HepG2 (cell line): ENCODE measurements around the gene WDR83. TPM values are rescaled to one million over a fixed set of nuclear protein-coding genes. Genes with fewer than 3 reads are reported as not detected.

Source experiments
- ATAC-seq: fragments of 200-7000 bp; cut with Tn5 transposase; 3 replicates; pipeline ENCODE4 v1.9.1; 2020; ENCODE audit warnings: mild to moderate bottlenecking, moderate library complexity
- BruUV-seq: library from RNA; stranded (reverse); fragments of 400-500 nt; replicated peaks from 2 replicates; lab custom pipeline; 2021; lab: Mats Ljungman, UMichigan
- CTCF ChIA-PET: fragments of 300-600 bp; formaldehyde crosslinking; extraction: SDS; loops from one replicate; lab custom pipeline; 2021; ENCODE audit warnings: low total read pairs, inconsistent platforms, low intra/inter-chr PET ratio; lab: Yijun Ruan, JAX
- POLR2A ChIA-PET: fragments of 350-600 bp; sonication (Branson Sonifier 250); formaldehyde crosslinking; loops from one replicate; lab custom pipeline; 2020; ENCODE audit warnings: antibody characterized with exemption, inconsistent platforms; lab: Yijun Ruan, JAX
- DNase-seq: peaks from one replicate; pipeline ENCODE4 v3.0.0-alpha.2; 2015; ENCODE audit warnings: low spot score
- FAIRE-seq: peaks from 3 replicates; lab custom pipeline; 2011; peaks lifted over from hg19 to GRCh38; lab: Jason Lieb, UNC
- H2AFZ ChIP-seq: one replicate; pipeline ENCODE4 v1.6.1; 2011; ENCODE audit warnings: low read length, inconsistent platforms
- H3K27ac ChIP-seq: fragments of 300-600 bp; 3 replicates; pipeline ENCODE4 v1.8.0; 2011; ENCODE audit warnings: mixed run types, mild to moderate bottlenecking, mixed read lengths, low read length, inconsistent platforms; ENCODE audit not compliant: insufficient read depth; ENCODE audit errors: extremely low read length
- H3K27me3 ChIP-seq, 2 experiments: fragments of 200-600 bp in 1 of 2; 2 replicates in 1 of 2; 3 replicates in 1 of 2; pipeline versions ENCODE4 v1.6.0 to v1.8.0; 2011; ENCODE audit warnings: low read length in 2 of 2, mild to moderate bottlenecking in 2 of 2, moderate library complexity in 2 of 2, inconsistent platforms in 1 of 2; ENCODE audit not compliant: insufficient read depth in 2 of 2, control insufficient read depth in 1 of 2
- H3K36me3 ChIP-seq, 2 experiments: fragments of 200-600 bp in 1 of 2; replicated peaks in 1 of 2; 2 replicates in 1 of 2; 3 replicates in 1 of 2; pipeline versions ENCODE4 v1.5.1 to v1.8.0; 2011; ENCODE audit warnings: low read length in 2 of 2, inconsistent platforms in 1 of 2; ENCODE audit not compliant: insufficient read depth in 2 of 2, control insufficient read depth in 1 of 2
- H3K4me1 ChIP-seq: 2 replicates; pipeline ENCODE4 v1.5.1; 2012; ENCODE audit warnings: low read length, inconsistent platforms; ENCODE audit not compliant: insufficient read depth
- H3K4me2 ChIP-seq: 2 replicates; pipeline ENCODE4 v1.6.0; 2011; ENCODE audit warnings: low read depth, low read length, inconsistent platforms
- H3K4me3 ChIP-seq, 3 experiments: fragments of 200-600 bp in 1 of 3; sonication (generic), shearing (Covaris generic) in 1 of 3; replicated peaks in 1 of 3; 2 replicates each; pipeline ENCODE4 v1.5.1; 2011 to 2016; ENCODE audit warnings: low read length in 3 of 3, inconsistent platforms in 2 of 3, low read depth in 2 of 3, mild to moderate bottlenecking in 2 of 3, control low read depth in 1 of 3, mixed read lengths in 1 of 3; ENCODE audit not compliant: insufficient read depth in 1 of 3
- H3K79me2 ChIP-seq: one replicate; pipeline ENCODE4 v1.6.1; 2011; ENCODE audit warnings: low read length, inconsistent platforms; ENCODE audit not compliant: insufficient read depth
- H3K9ac ChIP-seq: 2 replicates; pipeline ENCODE4 v1.6.0; 2011; ENCODE audit warnings: mild to moderate bottlenecking, low read depth, low read length, inconsistent platforms; ENCODE audit not compliant: insufficient read depth
- H3K9me3 ChIP-seq: 2 replicates; pipeline ENCODE4 v1.5.1; 2012; ENCODE audit warnings: mild to moderate bottlenecking, low read length
- H4K20me1 ChIP-seq: 2 replicates; pipeline ENCODE4 v1.6.0; 2011; ENCODE audit warnings: inconsistent platforms, mild to moderate bottlenecking, low read length, moderate library complexity; ENCODE audit not compliant: insufficient read depth
- ATF6 ChIP-seq: sonication (generic); formaldehyde crosslinking; conservative IDR thresholded peaks from 2 replicates; pipeline ENCODE4 v1.4.0; 2020; ENCODE audit warnings: missing genetic modification reagents
- GMEB1 ChIP-seq: sonication (generic); formaldehyde crosslinking; IDR thresholded peaks from 2 replicates; pipeline ENCODE4 v1.5.1; 2020; ENCODE audit warnings: missing genetic modification reagents, mild to moderate bottlenecking, borderline replicate concordance
- HMG20A ChIP-seq: IDR thresholded peaks from 2 replicates; pipeline ENCODE4 v1.6.1; 2016; ENCODE audit warnings: borderline replicate concordance
- HOXD1 ChIP-seq: sonication (generic); formaldehyde crosslinking; IDR thresholded peaks from 2 replicates; pipeline ENCODE4 v1.5.0; 2020; ENCODE audit warnings: missing genetic modification reagents
- MEF2D ChIP-seq: sonication (generic); formaldehyde crosslinking; IDR thresholded peaks from 2 replicates; pipeline ENCODE4 v1.5.1; 2020; ENCODE audit warnings: mild to moderate bottlenecking, missing genetic modification reagents
- SKIL ChIP-seq: sonication (generic); formaldehyde crosslinking; IDR thresholded peaks from 2 replicates; pipeline ENCODE4 v1.8.0; 2022; ENCODE audit warnings: missing genetic modification reagents, mild to moderate bottlenecking, moderate library complexity, borderline replicate concordance
- ZNF256 ChIP-seq: sonication (generic); formaldehyde crosslinking; conservative IDR thresholded peaks from 2 replicates; pipeline ENCODE4 v1.4.0; 2020; ENCODE audit warnings: missing genetic modification reagents
- ZNF549 ChIP-seq: sonication (generic); formaldehyde crosslinking; IDR thresholded peaks from 2 replicates; pipeline ENCODE4 v1.5.0; 2020; ENCODE audit warnings: missing genetic modification reagents
- ZNF576 ChIP-seq: sonication (generic); formaldehyde crosslinking; IDR thresholded peaks from 2 replicates; pipeline ENCODE4 v1.4.0; 2020; ENCODE audit warnings: mild to moderate bottlenecking, missing genetic modification reagents
- ZNF619 ChIP-seq: sonication (generic); formaldehyde crosslinking; IDR thresholded peaks from 2 replicates; pipeline ENCODE4 v1.4.0; 2020; ENCODE audit warnings: mild to moderate bottlenecking, missing genetic modification reagents
- WGBS: methylation state at CpG from one replicate; pipeline ENCODE4 v1.1.6; 2017; ENCODE audit warnings: low lambda C conversion rate; 5-methylcytosine and 5-hydroxymethylcytosine counted together
- in situ Hi-C: cut with HindIII; loops from 2 replicates; pipeline ENCODE4 v1.10.0; 2017; ENCODE audit warnings: low pct_unique_long_range_greater_than_20kb; ENCODE audit not compliant: extremely low pct_ligation_motif_present
- intact Hi-C: fragments of 100-400 bp; cut with micrococcal nuclease; formaldehyde crosslinking; loops from one replicate; pipeline ENCODE4 v1.10.0; 2022; ENCODE audit not compliant: unreplicated experiment
- polyA plus RNA-seq, 8 experiments: library from polyadenylated mRNA; depleted of rRNA in 3 of 8; stranded (reverse) in 7 of 8; unstranded in 1 of 8; fragments of >200 nt; fragmentation: Illumina TruSeq in 4 of 8; extraction: Trizol in 4 of 8; gene quantifications; 2 replicates each; pipeline versions ENCODE4 v1.2.1 to v1.2.3, GENCODE V29; 2011 to 2016; ENCODE audit warnings: low read depth in 4 of 8, missing spikeins in 1 of 8, mixed read lengths in 1 of 8; ENCODE audit not compliant: insufficient read depth in 1 of 8
- total RNA-seq, 5 experiments: library from RNA; depleted of rRNA; stranded (reverse); fragments of >200 nt; fragmentation: Illumina TruSeq; extraction: Trizol; gene quantifications; 2 replicates each; pipeline ENCODE4 v1.2.3, GENCODE V29; 2016; ENCODE audit warnings: low read depth in 1 of 5
- TF ChIP-seq, protein P1 (sequence below): sonication (generic); formaldehyde crosslinking; IDR thresholded peaks from 2 replicates; pipeline ENCODE4 v1.4.0; 2020; ENCODE audit warnings: missing genetic modification reagents

Gene WDR83
- total and polyA plus RNA-seq, 2 of the 13 experiments (the other 11 are each of a cell fraction or from before 2014, with no cell fraction given) = 4.5 to 10.7 TPM

DNA sequence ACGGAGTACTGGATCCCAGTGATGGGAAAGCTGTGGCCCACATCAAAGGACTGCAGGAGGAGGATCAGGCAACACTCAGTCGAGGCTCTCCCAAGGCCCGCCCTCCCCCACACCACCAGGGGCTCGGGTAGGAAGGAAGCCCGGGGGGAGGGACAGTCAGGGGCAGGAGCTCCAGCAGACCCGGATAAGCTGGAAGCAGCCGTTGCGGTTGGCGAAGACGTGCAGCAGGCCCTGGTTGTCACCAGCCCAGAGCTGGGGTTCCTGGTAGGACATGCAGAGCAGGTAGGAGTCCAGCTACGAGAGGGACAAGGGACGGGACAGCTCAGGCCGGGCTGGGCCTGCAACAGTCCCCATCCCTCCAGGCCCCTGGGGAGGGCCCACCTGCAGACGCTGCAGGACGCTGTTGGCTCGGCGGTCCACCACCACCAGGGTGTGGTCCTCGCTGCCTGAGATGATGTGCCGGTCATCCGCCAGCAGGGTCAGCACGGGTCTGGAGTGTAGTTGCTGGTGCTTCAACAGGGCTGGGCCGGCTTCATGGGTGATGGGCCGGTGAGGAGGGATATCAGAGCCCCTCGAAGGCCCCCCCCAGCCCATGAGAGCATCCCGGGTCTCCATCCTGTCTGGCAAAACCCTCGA is 23.1 kb downstream of the WDR83 start:
- no TSS peak for BruUV-seq
- H3K4me2 ChIP-seq = no peak overlapping the region
- FAIRE-seq (no peak), DNase-seq (no peak), ATAC-seq (peak; percentile 20; the same call in 2 of the 3 replicates)
- no peaks in the 10 kb centered on the region for H3K9me3 ChIP-seq
- intact Hi-C loops = no loop called here
- H3K4me1 ChIP-seq = no peaks in the 10 kb centered on the region
- no peaks in the 10 kb centered on the region for H3K79me2 ChIP-seq
- 96% methylated on average over 11 of the region's 26 CpGs for WGBS
- H3K9ac ChIP-seq = no peak overlapping the region
- H4K20me1 ChIP-seq = no peaks in the 10 kb centered on the region
- H3K27ac ChIP-seq = no peak overlapping the region
- no peak overlapping the region for H2AFZ ChIP-seq
- peaks cover 0 to 5% of the 10 kb centered on the region in 2 experiments; a peak in 1 of 5 replicates for H3K36me3 ChIP-seq
- ChIA-PET POLR2A (no interaction called here), CTCF (no interaction called here)
- in situ Hi-C loops = no loop called here
- no peak overlapping the region for H3K4me3 ChIP-seq
- H3K27me3 ChIP-seq = no peaks in the 10 kb centered on the region
- no peak for TF ChIP-seq ZNF256
- TF ChIP-seq, protein P1, sequence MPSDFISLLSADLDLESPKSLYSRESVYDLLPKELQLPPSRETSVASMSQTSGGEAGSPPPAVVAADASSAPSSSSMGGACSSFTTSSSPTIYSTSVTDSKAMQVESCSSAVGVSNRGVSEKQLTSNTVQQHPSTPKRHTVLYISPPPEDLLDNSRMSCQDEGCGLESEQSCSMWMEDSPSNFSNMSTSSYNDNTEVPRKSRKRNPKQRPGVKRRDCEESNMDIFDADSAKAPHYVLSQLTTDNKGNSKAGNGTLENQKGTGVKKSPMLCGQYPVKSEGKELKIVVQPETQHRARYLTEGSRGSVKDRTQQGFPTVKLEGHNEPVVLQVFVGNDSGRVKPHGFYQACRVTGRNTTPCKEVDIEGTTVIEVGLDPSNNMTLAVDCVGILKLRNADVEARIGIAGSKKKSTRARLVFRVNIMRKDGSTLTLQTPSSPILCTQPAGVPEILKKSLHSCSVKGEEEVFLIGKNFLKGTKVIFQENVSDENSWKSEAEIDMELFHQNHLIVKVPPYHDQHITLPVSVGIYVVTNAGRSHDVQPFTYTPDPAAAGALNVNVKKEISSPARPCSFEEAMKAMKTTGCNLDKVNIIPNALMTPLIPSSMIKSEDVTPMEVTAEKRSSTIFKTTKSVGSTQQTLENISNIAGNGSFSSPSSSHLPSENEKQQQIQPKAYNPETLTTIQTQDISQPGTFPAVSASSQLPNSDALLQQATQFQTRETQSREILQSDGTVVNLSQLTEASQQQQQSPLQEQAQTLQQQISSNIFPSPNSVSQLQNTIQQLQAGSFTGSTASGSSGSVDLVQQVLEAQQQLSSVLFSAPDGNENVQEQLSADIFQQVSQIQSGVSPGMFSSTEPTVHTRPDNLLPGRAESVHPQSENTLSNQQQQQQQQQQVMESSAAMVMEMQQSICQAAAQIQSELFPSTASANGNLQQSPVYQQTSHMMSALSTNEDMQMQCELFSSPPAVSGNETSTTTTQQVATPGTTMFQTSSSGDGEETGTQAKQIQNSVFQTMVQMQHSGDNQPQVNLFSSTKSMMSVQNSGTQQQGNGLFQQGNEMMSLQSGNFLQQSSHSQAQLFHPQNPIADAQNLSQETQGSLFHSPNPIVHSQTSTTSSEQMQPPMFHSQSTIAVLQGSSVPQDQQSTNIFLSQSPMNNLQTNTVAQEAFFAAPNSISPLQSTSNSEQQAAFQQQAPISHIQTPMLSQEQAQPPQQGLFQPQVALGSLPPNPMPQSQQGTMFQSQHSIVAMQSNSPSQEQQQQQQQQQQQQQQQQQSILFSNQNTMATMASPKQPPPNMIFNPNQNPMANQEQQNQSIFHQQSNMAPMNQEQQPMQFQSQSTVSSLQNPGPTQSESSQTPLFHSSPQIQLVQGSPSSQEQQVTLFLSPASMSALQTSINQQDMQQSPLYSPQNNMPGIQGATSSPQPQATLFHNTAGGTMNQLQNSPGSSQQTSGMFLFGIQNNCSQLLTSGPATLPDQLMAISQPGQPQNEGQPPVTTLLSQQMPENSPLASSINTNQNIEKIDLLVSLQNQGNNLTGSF (CRISPR knock-in tag) = no peak
- no peak for TF ChIP-seq HMG20A
- TF ChIP-seq SKIL (CRISPR knock-in tag) = no peak
- no peak for TF ChIP-seq ATF6 (CRISPR knock-in tag)
- TF ChIP-seq GMEB1 (CRISPR knock-in tag) = no peak
- TF ChIP-seq ZNF549 (CRISPR knock-in tag) = no peak
- no peak for TF ChIP-seq ZNF619 (CRISPR knock-in tag)
- TF ChIP-seq MEF2D (CRISPR knock-in tag) = no peak
- TF ChIP-seq HOXD1 (CRISPR knock-in tag) = no peak
- TF ChIP-seq ZNF576 (CRISPR knock-in tag) = no peak
